Globus pallidus (tissue), 1 donor: ENCODE data around the gene CORT.
"Not testable (repeated sequence)": the region's sequence is repeated elsewhere in the genome, so short reads cannot be mapped to it uniquely, and the experiment has no call there.

Experiments
- DNase-seq: peaks from one replicate; pipeline ENCODE4 v3.0.0-alpha.2; 2015; ENCODE audit warnings: low spot score

The CORT gene, protein sequence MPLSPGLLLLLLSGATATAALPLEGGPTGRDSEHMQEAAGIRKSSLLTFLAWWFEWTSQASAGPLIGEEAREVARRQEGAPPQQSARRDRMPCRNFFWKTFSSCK

DNA sequence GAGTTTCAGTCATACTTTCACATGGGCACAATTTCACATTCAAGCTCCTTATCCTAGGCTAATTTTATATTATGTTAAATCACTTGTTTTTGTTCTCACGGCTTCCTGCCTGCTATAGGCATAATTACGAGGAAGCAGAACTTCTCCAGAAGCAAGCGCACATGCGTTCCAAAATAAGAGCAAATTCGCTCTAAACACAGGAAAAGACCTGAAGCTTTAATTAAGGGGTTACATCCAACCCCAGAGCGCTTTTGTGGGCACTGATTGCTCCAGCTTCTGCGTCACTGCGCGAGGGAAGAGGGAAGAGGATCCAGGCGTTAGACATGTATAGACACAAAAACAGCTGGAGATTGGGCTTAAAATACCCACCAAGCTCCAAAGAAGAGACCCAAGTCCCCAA is at the start of gene CORT:
Gene CORT, plus strand, starts transcription at position 281 of the 400 bp plus-strand sequence. CDS start 193 bp downstream, outside the sequence.
- no peak for DNase-seq

DNA sequence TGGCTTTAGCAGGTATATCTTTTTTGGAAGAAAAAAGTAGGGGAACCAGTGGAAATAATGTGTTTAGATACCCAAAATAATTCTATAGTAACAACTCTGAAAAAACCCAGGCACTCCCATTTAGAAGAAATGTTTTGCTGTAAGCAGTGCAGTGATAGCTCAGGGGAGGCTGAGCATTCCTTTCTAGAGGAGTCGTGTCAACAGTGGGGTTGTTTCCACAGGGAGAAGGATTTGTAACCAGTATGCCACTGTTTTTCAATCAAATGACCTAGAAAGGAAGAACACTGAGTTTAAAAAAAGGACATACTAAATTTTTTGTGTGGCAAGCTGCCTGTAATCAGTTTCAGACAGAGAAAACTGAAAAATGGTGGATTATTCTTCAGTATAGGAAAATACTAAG is 48.5 kb upstream of the CORT start:
- no peak for DNase-seq

DNA sequence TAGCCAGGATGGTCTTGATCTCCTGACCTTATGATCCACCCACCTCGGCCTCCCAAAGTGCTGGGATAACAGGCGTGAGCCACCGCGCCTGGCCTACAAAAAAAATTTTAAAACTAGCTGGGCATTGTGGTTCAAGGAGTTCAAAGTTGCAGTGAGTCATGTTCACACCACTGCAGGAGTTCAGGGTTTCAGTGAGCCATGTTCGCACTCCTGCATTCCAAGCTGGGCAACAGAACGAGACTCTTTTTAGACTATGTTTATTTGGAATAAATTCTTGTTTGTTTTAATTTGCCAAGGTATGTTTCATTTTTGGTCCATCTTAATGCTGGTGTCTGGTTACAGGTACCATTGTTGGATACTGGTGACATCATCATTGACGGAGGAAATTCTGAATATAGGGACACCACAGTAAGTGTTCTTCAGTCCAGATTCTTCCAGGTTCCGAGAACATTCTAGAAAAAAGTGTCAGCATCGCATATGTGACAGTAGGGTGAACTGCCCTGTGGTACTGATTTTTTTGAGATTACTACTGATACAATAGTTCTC is 47.0 kb upstream of the CORT start:
- no peak for DNase-seq

DNA sequence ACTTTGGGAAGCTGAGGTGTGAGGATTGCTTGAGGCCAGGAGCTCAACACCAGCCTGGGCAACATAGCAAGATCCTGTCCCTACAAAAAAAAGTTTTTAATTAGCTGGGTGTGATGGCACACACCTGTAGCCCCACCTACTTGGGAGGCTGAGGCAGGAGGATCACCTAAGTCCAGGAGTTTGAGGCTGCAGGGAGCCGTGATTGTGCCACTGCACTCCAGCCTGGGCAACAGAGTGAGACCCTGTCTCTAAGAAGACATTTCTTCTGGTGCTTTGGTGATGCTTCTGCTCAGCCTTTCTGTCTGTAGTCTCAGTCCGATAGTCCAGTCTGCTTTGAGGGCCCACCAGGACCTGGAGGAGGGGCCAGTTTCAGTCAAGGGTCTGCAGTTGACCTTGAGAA is 42.6 kb upstream of the CORT start:
- DNase-seq, result no peak

DNA sequence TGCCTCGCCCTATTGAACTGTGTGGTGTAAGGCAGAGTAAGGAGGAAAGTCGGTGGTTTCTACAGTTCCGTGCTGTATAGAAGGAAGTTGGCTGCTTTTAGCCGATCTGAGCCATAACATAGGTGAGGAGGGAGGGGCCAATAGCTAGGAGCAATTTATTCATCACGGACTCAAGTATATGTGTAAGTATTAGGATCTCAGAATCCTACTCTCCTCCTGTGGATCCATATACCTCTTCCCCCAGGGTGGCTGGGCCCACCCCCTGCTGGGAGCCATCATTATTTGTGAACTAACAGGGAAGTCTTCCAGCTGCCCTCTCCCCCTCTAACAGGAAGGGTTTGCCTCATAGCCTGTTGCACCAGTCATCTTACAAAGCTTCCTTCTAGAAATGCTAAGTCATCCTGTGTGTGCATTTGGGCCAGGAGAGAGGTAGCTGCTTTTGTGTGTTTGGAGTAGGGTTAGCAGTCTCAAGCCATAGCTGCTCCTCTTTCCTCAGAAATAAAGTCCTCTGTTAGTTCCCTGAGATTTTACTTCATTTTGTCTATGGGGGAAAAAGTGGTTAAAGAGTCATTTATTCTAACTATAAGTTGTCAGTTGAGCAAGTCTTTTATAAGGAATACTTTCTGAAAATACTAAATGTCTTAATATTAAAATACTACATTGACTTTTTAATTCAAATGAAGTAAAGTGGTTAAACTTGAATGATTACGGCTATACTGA is 34.5 kb upstream of the CORT start:
- DNase-seq, result peak; percentile 32

DNA sequence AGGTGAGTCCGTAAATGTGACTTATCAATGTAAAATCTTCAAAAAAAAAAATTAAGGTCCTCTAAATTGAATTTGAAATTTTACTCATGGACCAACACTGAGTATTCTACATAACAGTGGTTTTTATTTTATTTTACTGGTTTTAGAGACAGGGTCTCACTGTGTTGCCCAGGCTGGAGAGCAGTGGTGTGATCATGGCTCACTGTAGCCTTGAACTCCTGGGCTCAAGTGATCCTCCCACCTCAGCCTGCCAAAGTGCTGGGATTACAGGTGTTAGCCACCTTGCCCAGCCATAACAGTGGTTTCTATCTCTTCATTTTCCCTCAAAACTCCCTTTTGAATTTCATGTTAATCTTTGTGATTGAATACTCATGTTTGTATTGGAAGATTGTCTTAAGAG is 33.9 kb upstream of the CORT start:
- not testable (repeated sequence) for DNase-seq

DNA sequence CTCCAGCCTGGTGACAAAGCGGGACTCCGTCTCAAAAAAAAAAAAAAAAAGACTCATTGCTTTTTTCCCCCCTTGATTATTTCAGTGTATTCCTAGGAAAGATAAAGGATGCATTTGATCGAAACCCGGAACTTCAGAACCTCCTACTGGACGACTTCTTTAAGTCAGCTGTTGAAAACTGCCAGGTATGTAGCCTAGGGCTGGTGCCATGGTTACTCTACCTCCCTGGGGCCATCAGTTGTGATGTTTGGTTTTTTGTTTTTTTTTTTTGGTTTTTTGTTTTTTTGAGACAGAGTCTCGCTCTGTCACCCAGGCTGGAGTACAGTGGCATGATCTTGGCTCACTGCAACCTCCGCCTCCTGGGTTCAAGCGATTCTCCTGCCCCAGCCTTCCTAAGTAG is 31.1 kb upstream of the CORT start:
- not testable (repeated sequence) for DNase-seq

DNA sequence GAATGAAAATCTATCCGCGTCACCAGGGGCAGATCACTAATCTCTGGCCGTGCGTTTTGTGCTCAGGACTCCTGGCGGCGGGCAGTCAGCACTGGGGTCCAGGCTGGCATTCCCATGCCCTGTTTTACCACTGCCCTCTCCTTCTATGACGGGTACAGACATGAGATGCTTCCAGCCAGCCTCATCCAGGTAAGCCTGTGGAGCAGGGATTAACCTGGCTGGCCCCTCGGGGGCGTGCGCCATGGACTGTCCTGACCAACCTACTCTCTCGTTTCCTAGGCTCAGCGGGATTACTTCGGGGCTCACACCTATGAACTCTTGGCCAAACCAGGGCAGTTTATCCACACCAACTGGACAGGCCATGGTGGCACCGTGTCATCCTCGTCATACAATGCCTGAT is 30.5 kb upstream of the CORT start:
- DNase-seq, result no peak

DNA sequence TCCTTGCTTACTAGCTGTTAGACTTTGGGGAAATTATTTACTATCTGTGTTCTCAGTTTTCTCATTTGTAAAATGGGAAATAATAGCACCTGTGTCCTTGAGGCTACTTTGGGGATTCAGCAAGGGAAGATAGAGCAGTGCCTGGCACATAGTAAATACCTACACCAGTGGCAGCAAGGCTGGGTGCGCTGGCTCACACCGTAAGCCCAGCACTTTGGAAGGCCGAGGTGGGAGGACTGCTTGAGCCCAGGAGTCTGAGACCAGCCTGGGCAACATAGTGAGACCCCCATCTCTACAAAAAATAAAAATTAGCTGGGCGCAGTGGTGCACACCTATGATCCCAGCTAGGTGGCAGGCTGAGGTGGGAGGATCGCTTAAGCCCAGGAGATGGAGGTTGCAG is 28.2 kb upstream of the CORT start:
- DNase-seq, result no peak

DNA sequence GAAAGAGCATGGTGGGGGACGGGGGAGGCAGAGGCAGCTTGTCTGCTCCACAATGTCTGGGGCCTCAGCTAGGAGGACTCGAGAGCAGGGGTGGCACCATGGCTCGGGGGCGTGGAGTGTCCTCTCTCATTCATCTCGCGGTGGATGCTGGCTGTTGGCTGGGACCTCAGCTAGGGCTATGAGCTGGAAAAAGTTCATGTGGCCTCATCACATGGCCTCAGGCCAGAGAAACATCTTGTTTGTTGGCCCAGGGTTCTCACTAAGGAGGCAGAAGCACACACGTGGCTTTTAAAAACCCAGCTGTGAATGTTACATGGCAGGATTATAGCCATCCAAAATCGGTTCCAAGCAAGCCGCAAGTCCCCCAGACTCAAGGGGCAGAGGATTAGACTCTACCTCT is 25.8 kb upstream of the CORT start:
- peak; percentile 23 for DNase-seq

DNA sequence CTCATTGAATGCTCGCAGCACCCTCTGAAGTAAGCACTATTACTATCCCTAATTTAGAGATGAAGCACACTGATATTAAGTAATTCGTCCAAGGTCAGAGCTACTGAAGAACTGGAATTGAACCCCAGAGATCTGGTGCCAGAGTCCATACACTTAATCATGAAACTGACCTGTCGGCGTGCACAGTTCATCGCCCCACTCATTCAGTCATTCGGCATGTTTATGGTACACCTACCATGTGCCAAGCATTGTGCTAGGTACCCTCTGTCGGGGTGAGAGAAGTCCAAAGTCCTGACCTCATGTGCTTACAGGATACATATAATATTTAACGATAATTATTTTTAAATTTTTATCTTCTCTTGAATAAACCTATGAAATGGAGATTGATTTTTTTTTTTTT is 25.2 kb upstream of the CORT start:
- DNase-seq, result no peak

DNA sequence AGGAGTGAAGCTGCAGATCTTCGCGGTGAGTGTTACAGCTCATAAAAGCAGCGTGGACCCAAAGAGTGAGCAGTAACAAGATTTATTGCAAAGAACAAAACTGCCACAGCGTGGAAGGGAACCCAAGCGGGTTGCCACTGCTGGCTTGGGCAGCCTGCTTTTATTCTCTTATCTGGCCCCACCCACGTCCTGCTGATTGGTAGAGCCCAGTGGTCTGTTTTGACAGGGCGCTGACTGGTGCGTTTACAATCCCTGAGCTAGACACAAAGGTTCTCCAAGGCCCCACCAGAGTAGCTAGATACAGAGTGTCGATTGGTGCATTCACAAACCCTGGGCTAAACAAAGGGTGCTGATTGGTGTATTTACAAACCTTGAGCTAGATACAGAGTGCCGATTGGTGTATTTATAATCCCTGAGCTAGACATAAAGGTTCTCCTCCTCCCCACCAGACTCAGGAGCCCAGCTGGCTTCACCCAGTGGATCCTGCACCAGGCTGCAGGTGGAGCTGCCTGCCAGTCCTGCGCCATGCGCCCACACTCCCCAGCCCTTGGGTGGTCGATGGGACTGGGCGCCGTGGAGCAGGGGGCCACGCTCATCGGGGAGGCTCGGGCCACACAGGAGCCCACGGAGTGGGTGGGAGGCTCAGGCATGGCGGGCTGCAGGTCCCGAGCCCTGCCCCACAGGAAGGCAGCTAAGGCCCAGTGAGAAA is 23.9 kb upstream of the CORT start:
- DNase-seq, result not testable (repeated sequence)

DNA sequence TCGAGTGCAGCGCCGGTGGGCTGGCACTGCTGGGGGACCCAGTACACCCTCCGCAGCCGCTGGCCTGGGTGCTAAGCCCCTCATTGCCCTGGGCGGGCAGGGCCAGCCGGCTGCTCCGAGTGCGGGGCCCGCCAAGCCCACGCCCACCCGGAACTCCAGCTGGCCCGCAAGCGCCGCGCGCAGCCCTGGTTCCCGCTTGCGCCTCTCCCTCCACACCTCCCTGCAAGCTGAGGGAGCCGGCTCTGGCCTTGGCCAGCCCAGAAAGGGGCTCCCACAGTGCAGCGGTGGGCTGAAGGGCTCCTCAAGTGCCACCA is 23.3 kb upstream of the CORT start:
- DNase-seq, result not testable (repeated sequence)

DNA sequence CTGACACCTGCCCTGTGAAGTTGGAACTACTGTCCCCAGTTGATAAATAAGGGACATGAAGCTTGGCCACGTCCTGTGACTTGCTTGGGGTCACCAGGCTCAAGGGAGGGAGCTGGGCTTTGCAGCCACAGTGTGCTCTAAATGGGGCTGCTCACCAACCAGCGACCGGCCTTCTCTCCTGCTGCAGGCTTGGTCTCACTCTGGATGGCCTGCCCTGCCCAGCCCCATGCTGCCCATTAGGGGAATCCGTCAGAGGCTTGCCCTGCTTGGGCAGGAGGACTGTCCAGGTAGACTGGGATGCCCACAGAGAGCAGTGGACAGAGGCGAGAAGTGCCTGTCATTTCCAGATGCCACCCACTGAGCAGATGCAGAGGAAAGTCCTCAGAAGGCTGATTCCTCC is 20.8 kb upstream of the CORT start:
- DNase-seq, result no peak

DNA sequence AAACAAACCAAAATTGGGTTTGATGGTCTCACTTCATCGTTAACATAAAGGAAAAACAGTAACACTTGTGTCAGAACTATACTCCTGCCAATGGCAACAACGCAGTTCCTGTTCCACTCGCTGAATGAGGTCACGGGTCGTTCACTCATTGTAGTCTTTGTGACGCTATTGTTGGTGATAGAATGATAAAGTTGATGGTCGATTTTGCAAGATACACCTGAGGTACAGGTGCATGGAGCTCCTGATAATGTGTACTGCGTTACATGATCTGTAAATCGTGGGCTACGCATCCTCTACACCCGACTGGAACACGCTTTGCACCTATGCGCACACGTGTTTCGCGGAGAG is 20.0 kb upstream of the CORT start:
- no peak for DNase-seq

DNA sequence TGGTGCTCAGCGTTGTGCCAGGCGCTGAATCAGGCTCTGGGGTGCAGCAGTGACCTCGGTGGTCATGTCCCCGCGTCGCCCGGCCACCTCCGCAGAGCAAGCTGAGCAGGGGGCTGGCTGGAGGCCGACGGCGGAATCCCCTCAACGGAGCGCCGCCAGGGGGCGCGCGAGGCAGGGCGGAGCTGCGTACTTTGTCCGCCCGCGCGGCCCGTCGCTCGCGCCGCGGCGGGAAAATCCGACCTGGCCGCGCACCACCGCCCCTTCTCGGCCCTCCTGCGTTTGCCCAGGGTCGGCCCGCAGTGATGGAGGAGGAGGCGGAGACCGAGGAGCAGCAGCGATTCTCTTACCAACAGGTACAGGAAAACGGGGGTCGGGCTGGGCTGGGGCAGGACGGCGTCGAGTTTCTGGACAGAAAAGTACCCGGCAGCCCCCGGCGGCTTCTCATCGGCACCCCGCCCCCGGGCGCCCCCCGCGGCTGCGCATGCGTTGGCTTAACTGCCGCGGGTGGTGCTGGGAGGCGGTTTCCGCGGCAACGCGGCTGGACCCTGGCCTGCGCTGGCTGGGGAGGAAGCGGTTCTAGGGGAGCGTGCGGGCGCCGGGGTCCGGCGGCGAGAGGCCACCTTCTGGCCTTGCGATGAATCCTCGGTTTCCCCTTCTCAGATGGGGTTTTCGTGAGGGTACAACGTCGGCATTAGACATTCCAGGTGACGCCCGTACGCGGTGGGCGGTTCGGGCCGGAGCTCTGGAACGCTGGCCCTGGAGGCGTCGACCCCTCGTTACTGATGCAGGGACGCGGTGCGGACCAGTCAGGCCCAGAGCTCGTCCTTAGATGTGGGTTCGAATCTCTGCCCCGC is 19.4 kb upstream of the CORT start, which contains the start of gene CENPS:
Gene CENPS, plus strand, starts transcription at position 218 of the 854 bp plus-strand sequence. Its CDS starts 85 bp downstream, at position 303.
- peak; percentile 83 for DNase-seq

DNA sequence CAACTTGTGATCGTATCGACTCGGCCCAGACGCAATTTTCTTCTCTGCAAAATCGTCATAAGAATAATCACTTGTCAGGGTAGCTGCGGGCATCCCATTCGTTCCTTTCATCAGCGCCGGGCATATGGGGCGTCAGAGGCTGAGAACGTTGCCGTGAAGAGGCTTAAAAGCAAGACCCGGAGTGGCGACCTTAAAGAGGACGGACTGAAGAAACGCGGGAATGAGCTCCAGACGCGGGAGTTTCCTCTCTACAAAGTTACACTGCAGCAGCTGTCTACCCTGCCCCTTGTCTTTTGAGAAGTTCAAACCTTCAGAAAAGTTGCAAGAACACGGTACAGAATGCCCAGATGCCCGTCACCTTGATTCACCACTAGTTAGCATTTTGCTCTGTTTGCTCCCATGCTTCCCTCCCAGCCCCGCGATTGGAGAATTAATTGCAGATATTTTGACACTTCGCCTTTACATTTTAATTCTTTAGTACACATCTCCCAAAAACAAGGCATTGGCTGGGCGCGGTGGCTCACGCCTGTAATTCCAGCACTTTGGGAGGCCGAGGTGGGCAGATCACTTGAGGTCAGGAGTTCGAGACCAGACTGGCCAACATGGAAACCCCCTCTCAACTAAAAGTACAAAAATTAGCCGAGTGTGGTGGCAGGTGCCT is 18.6 kb upstream of the CORT start:
- DNase-seq, result peak; percentile 19

DNA sequence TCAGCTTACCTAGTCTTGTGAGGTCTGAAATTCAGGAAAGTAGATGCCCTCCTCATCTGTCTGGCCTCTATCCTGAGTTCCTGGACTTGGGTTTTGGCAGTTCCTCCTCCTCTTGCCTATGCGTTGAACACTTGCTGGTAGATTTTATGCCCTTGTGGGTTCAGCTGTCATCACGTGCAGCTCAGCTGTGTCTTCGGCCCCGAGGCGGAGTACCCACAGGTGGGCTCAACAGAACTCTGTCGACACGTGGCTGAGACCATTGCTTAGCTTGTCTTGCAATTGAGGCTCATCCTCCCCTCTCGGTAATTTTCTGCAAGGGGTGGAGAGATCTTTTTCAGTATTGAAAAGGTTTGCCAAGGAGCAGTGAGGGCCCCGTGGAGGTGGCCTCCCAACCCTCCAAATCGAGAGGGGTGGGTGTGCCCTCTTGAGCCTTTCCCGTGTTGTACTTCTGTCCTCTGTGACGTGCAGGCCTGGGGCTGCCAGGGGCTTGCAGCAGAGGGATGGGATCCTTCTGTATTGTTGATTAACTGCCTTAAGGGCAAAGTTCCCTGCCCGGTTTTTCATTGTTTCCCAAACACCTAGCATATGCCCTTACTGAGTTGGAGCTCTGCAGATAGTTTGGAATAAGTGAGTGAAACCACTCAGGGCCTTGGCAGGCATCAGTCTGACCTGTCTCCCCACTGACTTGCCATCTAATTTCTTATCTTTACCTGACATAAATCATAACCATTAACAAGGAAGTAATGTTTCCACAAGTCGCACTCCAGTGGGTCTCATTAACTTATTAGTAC is 16.7 kb upstream of the CORT start:
- no peak for DNase-seq

DNA sequence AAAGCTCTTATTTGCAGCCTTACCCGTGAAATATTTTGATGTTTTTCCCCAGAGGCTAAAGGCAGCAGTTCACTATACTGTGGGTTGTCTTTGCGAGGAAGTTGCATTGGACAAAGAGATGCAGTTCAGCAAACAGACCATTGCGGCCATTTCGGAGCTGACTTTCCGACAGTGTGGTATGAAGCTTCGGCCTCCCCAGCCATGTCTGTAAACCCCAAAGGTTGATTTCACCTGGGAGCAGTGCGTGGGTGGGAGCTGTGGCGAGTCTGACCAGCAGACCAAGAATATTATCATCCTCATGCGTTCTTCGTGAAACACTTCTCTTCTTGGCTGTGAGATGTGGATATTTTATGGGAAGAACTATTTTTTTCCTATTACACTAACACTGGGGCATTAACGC is 16.0 kb upstream of the CORT start:
- no peak for DNase-seq

DNA sequence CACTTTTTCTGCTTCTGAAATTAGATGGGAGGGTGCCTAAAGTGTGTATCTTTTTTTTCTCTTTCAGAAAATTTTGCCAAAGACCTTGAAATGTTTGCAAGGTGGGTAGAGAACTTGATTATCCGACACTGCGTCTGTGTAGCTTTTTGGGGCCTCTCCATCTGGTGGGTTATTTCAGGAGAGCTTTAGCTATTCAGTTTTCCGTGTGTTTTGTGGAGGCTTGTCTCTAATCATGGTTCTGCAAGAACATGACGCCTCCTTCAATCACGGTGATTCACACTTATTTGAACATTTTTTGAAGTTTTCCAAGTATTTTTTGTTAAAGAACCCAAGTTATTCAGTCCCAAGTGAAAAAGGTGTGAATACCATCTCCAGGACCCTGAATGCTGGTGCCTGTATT is 15.2 kb upstream of the CORT start:
- DNase-seq, result no peak

DNA sequence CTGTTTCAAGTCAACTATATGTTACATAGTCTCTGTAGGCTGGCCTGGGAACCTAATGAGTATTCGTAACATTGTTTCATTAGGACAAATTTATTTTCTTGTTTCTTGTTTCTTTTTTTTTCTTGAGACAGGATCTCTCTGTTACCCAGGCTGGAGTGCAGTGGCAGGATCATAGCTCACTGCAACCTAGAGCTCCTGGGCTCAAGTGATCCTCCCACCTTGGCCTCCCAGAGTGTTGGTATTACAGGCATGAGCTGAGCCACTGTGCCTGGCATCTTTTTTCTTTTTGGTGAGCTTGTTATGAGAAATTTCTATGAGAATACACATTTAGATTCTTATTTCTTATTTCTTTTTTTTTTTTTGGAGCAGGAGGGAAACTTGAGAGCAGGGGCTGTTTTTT is 12.8 kb upstream of the CORT start:
- DNase-seq, result no peak
